T-helper 1 cell treated with Interleukin-12 subunit alpha and Interleukin-12 subunit beta and Interleukin-4 antibody, amounts not matched to agents 30 ng/mL and 1 ng/mL, for 36 hours (primary cell): ENCODE measurements around the gene CACNA1I. TPM values are rescaled to one million over a fixed set of nuclear protein-coding genes. Genes with fewer than 3 reads are reported as not detected.

Source experiments
- intact Hi-C: fragments of 100-400 bp; cut with micrococcal nuclease; formaldehyde crosslinking; loops from one replicate; pipeline ENCODE4 v1.15.1; 2024
- total RNA-seq: library from RNA; stranded (reverse); gene quantifications from 2 replicates; pipeline ENCODE4 v1.2.3, GENCODE V29; 2022

Gene CACNA1I
- total RNA-seq: 2.2 TPM in 2 replicates

GRCh38 chr22:39570665-39571064 lies at the start of gene CACNA1I:
Gene CACNA1I, plus strand, starts transcription at chr22:39570753. Its CDS starts 0 bp downstream, at chr22:39570753.
- intact Hi-C loops: no loop called here

- intact Hi-C loops: loop anchor here (5.0 to 10.0 kb wide), 3 partner anchors 649 to 1924 kb away; partner anchors contain the start of genes CBX6, GTPBP1 and TOB2
These were observed 49.3 kb upstream of the CACNA1I start for GRCh38 chr22:39521106-39521885.

GRCh38 chr22:39522091-39522490 lies 48.5 kb upstream of the CACNA1I start:
- intact Hi-C loops: loop anchor here (5.0 to 10.0 kb wide), 3 partner anchors 650 to 1923 kb away; partner anchors contain the start of genes CBX6, GTPBP1 and TOB2

- intact Hi-C loops: loop anchor here (5.0 to 10.0 kb wide), 3 partner anchors 650 to 1922 kb away; partner anchors contain the start of genes CBX6, GTPBP1 and TOB2
These were observed 47.8 kb upstream of the CACNA1I start for GRCh38 chr22:39522567-39523300.

GRCh38 chr22:39524089-39524752 lies 46.3 kb upstream of the CACNA1I start:
- intact Hi-C loops: loop anchor here (5.0 to 10.0 kb wide), 3 partner anchors 652 to 1921 kb away; partner anchors contain the start of genes CBX6, GTPBP1 and TOB2

- intact Hi-C loops: loop anchor here (5.0 to 10.0 kb wide), 3 partner anchors 653 to 1920 kb away; partner anchors contain the start of genes CBX6, GTPBP1 and TOB2
These were observed 45.5 kb upstream of the CACNA1I start for GRCh38 chr22:39524753-39525657.

- intact Hi-C loops: loop anchor here (10.0 kb wide), 1 partner anchor 1919 kb away; the partner anchor contains the start of gene TOB2
These were observed 44.9 kb upstream of the CACNA1I start for GRCh38 chr22:39525658-39525975.

- intact Hi-C loops: loop anchor here (10.0 kb wide), 1 partner anchor 1918 kb away; the partner anchor contains the start of gene TOB2
These were observed 43.8 kb upstream of the CACNA1I start for GRCh38 chr22:39526736-39527171.

GRCh38 chr22:39527481-39527961 lies 43.0 kb upstream of the CACNA1I start:
- intact Hi-C loops: loop anchor here (10.0 kb wide), 1 partner anchor 1917 kb away; the partner anchor contains the start of gene TOB2

GRCh38 chr22:39528080-39528661 lies 42.4 kb upstream of the CACNA1I start:
- intact Hi-C loops: loop anchor here (10.0 kb wide), 1 partner anchor 1917 kb away; the partner anchor contains the start of gene TOB2

GRCh38 chr22:39528681-39529486 lies 41.7 kb upstream of the CACNA1I start:
- intact Hi-C loops: loop anchor here (1.0 to 10.0 kb wide), 4 partner anchors 36 to 1916 kb away; partner anchors contain the start of genes RPL3 and TOB2

GRCh38 chr22:39529487-39529851 lies 41.1 kb upstream of the CACNA1I start:
- intact Hi-C loops: loop anchor here (1.0 to 10.0 kb wide), 4 partner anchors 36 to 1915 kb away; partner anchors contain the start of genes RPL3 and TOB2

- intact Hi-C loops: loop anchor here (5.0 to 10.0 kb wide), 4 partner anchors 358 to 1562 kb away; partner anchors contain the start of genes EP300 and MRTFA
These were observed 40.4 kb upstream of the CACNA1I start for GRCh38 chr22:39530116-39530515.

GRCh38 chr22:39530692-39531331 lies 39.7 kb upstream of the CACNA1I start:
- intact Hi-C loops: loop anchor here (5.0 to 10.0 kb wide), 4 partner anchors 359 to 1561 kb away; partner anchors contain the start of genes EP300 and MRTFA

- intact Hi-C loops: loop anchor here (1.0 to 10.0 kb wide), 17 partner anchors 12 to 1560 kb away; partner anchors contain the start of genes ADSL, ATF4, EP300 and GRAP2
These were observed 38.1 kb upstream of the CACNA1I start, which contains the start of gene RPS19BP1 for GRCh38 chr22:39532215-39533073. Gene RPS19BP1, minus strand, starts transcription at chr22:39532748. Its CDS starts 10 bp downstream, at chr22:39532738.

- intact Hi-C loops: loop anchor here (1.0 to 10.0 kb wide), 7 partner anchors 362 to 1558 kb away; partner anchors contain the start of genes EP300 and MRTFA
These were observed 36.5 kb upstream of the CACNA1I start for GRCh38 chr22:39534092-39534506.
